GM19099 (cell line): ENCODE measurements around the gene POLR2H.

Source experiments
- POLR2A ChIP-seq: IDR thresholded peaks from 3 replicates; pipeline ENCODE4 v1.6.1; 2011; ENCODE audit warnings: low read depth; ENCODE audit not compliant: insufficient read length; ENCODE audit errors: extremely low read depth

Gene POLR2H

DNA sequence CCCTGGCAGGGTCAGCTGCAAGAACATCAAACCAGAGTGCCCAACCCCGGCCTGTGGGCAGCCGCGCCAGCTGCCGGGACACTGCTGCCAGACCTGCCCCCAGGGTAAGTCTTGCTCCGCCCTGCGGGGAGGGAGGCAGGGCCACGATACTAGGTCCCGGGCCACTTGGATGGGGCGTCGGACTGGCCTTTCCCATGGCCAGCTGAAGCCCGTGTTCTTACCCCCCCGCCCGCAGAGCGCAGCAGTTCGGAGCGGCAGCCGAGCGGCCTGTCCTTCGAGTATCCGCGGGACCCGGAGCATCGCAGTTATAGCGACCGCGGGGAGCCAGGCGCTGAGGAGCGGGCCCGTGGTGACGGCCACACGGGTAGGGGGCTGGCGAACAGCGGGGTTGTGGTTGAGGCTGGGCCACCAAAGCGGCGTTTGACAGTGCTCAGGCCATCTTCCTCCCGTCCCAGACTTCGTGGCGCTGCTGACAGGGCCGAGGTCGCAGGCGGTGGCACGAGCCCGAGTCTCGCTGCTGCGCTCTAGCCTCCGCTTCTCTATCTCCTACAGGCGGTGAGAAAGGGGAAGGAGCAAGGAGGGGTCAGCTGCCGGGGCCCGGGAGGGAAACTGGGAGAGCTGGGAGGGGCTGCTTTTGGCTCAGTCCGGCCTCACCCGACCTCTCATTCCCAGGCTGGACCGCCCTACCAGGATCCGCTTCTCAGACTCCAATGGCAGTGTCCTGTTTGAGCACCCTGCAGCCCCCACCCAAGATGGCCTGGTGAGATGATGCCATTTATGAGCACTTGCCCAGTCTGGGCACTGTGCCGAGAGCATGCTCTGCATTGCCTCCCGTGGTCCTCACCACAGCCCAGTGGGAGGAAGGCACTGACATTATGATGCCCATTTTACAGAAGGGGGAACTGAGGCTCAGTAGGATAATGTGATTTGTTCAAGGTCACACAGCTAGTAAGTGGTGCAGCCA lies 20.0 kb downstream of the POLR2H start:
- TF ChIP-seq POLR2A, result no peak

DNA sequence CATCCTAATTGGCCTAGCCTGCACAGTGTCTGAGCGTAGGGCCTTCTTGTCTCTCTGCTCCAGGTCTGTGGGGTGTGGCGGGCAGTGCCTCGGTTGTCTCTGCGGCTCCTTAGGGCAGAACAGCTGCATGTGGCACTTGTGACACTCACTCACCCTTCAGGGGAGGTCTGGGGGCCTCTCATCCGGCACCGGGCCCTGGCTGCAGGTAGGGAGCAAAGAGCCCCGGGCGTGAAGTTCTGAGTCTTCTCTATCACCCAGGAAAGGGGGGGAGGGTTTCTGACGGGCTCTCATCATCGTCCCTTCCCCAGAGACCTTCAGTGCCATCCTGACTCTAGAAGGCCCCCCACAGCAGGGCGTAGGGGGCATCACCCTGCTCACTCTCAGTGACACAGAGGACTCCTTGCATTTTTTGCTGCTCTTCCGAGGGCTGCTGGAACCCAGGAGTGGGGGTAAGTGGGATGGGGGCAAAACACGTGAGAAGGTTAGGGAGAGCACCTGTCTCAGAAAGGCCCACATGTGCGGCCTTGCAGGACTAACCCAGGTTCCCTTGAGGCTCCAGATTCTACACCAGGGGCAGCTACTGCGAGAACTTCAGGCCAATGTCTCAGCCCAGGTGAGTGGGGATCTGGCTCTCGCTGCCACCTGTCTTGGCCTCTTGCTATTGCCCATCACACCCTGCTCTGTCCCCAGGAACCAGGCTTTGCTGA lies 21.0 kb downstream of the POLR2H start:
- TF ChIP-seq POLR2A, result no peak

DNA sequence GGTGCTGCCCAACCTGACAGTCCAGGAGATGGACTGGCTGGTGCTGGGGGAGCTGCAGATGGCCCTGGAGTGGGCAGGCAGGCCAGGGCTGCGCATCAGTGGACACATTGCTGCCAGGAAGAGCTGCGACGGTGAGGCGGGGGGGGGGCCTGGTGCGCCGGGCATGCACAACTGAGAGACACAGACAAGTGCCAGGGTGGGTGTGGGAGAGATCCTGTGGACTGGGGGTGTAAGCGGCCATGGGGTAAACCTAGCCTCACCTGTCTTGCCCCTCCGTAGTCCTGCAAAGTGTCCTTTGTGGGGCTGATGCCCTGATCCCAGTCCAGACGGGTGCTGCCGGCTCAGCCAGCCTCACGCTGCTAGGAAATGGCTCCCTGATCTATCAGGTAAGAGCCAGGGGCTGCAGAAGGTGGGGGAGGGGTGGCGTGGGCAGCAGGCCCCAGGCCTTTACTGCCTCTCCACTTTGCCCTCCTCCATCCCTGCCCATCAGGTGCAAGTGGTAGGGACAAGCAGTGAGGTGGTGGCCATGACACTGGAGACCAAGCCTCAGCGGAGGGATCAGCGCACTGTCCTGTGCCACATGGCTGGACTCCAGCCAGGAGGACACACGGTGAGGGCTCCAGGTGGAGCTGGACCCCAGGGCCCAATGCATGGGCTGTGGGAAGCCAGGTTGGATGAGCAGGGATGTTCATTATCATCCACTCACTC lies 21.7 kb downstream of the POLR2H start:
- no peak for TF ChIP-seq POLR2A

DNA sequence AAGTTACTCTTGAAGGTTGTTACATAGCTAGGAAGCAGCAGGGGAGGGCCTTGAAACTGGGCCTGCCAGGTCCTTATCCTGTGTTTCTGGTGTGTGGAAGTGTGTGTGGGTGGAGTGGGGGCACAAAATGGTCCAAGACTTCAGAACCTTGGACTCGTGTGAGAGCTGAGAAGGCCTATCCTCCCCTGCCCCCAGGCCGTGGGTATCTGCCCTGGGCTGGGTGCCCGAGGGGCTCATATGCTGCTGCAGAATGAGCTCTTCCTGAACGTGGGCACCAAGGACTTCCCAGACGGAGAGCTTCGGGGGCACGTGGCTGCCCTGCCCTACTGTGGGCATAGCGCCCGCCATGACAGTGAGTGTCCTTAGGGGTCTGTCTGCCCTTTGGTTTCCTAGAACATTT lies 22.8 kb downstream of the POLR2H start:
- no peak for TF ChIP-seq POLR2A

DNA sequence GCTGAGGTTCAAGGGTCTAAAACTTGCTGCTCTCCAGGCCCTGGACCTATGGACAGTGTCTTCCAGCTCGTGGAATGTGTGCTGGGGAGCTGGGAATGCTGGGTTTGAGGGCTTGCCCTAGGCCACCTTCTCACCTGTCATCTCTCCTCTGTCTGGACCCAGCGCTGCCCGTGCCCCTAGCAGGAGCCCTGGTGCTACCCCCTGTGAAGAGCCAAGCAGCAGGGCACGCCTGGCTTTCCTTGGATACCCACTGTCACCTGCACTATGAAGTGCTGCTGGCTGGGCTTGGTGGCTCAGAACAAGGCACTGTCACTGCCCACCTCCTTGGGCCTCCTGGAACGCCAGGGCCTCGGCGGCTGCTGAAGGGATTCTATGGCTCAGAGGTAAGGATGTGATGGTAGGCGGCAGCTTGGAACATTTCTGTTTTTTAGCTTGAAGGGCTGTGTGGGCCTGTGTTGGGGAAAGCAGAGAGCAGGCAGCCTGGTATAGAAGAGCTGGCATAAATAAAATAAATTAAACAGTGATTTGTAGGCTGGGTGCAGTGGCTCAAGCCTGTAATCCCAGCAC lies 23.4 kb downstream of the POLR2H start:
- TF ChIP-seq POLR2A, result no peak

DNA sequence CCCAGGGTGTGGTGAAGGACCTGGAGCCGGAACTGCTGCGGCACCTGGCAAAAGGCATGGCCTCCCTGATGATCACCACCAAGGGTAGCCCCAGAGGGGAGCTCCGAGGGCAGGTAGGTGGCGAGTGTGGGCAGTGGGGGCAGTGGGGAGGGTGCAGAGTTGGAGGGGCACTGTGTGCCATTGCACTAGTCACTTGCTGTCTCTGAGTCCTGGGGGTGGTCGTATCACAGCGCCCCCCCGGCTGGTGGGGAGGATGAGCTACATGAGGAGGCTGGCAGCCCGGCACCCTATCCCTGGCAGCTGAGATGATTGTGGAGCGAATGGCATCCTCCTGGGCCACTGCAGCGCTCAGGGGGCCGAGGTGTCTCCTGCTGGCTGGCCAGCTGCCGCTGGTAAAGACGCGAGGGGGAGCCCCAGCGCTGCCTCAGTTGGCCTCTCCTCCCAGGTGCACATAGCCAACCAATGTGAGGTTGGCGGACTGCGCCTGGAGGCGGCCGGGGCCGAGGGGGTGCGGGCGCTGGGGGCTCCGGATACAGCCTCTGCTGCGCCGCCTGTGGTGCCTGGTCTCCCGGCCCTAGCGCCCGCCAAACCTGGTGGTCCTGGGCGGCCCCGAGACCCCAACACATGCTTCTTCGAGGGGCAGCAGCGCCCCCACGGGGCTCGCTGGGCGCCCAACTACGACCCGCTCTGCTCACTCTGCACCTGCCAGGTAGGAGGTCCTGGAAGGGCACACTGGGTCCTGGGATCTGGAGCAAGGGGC lies 24.7 kb downstream of the POLR2H start:
- TF ChIP-seq POLR2A, result no peak

DNA sequence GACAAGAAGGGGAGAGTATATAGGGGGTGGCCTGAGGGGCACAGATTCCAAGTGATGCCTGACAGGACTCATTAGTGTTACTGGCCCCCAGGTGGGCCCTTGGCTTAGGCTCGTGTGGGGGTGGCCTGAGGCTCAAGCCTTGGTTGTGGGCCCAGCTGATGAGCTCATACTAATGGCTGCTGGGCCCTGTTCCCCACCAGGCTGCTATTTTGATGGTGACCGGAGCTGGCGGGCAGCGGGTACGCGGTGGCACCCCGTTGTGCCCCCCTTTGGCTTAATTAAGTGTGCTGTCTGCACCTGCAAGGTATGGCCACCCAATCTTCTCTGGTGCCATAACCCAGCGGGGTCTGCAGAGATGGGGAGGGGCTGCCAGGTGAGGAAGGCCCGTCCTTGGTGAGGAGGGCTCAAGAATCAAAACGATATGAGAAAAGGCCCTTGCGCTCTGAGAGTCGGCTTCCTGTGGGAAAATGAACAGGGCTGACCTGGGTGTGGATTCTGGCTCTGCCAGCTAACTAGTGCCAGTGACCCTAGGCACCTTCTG lies 25.7 kb downstream of the POLR2H start:
- TF ChIP-seq POLR2A, result no peak

DNA sequence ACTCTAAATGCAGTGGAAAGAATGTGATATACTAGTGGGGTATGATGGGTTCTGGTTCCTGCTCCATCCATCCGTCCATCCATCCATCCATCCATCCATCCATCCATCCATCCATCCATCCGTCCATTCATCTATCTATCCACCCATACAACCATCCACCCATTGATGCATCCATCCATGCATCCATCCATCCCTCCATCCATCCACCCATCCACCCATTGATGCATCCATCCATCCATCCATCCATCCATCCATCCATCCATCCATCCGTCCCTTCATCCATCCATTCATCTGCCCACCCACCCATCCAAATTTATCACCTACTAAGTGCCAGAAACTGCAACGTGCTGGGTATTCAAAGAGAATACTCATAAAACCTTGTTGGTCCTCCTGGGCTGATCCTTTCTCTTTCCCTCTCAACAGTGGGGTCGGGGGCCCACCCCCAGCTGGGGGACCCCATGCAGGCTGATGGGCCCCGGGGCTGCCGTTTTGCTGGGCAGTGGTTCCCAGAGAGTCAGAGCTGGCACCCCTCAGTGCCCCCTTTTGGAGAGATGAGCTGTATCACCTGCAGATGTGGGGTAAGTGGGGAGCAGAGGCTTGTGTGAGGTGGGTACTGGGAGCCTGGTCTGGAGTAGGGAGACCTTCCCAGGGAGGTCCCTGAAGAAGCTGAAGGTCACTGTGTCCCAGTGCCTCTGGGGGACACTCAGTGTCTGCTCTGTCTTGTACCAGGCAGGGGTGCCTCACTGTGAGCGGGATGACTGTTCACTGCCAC lies 26.8 kb downstream of the POLR2H start:
- TF ChIP-seq POLR2A, result no peak

DNA sequence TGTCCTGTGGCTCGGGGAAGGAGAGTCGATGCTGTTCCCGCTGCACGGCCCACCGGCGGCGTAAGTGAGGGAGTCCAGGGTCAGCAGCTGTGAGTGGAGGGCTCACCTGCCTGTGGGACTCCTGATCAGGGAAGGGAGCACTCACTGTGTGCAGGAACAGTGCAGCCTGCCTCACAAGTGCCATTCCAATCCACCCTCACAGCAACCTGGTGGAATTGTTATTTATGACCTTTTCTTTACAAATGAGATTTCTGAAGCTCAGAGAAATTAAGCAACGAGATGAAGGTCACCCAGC lies 27.4 kb downstream of the POLR2H start:
- no peak for TF ChIP-seq POLR2A

DNA sequence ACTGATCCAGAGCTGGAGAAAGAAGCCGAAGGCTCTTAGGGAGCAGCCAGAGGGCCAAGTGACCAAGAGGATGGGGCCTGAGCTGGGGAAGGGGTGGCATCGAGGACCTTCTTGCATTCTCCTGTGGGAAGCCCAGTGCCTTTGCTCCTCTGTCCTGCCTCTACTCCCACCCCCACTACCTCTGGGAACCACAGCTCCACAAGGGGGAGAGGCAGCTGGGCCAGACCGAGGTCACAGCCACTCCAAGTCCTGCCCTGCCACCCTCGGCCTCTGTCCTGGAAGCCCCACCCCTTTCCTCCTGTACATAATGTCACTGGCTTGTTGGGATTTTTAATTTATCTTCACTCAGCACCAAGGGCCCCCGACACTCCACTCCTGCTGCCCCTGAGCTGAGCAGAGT lies 27.9 kb downstream of the POLR2H start:
- TF ChIP-seq POLR2A, result no peak

DNA sequence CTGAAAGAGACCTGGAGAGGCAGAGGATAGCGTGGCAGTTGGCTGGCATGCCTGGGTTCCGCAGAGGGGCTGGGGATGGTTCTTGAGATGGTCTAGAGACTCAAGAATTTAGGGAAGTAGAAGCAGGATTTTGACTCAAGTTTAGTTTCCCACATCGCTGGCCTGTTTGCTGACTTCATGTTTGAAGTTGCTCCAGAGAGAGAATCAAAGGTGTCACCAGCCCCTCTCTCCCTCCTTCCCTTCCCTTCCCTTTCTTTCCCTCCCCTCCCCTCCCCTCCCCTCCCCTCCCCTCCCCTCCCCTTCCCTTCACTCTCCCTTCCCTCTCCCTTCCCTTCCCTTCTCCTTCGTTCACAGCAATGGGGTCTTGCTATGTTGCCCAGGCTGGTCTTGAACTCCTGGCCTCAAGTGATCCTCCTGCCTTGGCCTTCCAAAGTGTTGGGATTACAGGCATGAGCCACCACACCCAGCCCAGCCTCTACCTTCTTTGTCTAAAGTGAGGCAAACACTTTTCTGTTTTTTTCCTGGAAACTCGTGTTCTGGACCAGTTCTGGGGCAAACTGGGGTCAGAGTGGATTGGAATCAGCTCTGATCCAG lies 28.5 kb downstream of the POLR2H start:
- TF ChIP-seq POLR2A, result no peak

DNA sequence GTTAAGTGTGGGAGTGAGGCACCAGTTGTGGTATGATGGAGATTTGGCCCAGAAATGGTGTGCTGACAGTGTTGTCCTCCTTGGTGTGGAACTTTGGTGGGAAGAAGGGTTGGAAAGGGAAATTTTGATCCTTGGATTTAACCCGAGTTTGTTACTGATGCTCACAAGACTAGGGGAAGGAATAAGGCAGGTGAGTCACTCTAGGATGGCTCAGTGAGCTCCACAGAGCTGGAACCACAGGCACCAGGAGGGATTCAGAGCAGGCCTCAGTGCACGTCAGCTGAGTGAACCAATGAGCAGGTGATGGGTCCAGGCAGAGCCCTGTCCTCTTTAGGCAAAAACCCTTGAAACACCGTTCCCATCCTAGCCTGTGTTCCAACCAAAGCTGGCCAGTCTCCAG lies 29.8 kb downstream of the POLR2H start:
- TF ChIP-seq POLR2A, result no peak

DNA sequence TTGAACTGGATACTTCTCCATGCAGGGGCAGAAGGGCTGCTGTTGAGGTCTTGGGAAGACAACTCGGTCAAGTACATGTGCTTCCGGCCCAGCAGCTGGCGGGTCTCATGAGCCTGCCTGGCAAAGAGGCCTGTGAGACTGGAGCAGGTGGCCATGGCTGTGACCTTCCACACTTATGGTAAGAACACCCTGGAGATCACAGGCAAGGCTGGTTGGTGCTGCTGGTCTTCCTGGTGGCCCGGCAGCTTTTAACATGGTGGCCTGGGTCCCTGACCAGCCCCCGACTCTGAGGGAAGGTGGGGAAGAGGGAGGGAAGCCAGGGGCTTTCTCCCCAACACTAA lies 33.8 kb downstream of the POLR2H start:
- TF ChIP-seq POLR2A, result no peak
